Activated CD4-positive, alpha-beta T cell treated with anti-CD3 and anti-CD28 coated beads, Interleukin-2, amount 10 ng/mL, durations not matched to agents 24 days and 14 days (primary cell): Measurements from ENCODE around the gene WIPI1. TPM values are rescaled to one million over a fixed set of nuclear protein-coding genes. Genes with fewer than 3 reads are reported as not detected.

Source experiments
- DNase-seq: peaks from one replicate; pipeline ENCODE4 v3.0.0; 2022
- H3K27ac Mint-ChIP-seq: one replicate; pipeline ENCODE4 v1.8.0; 2022; ENCODE audit warnings: mild to moderate bottlenecking, mixed read lengths
- H3K27me3 Mint-ChIP-seq: one replicate; pipeline ENCODE4 v1.8.0; 2022; ENCODE audit warnings: mixed read lengths
- H3K36me3 Mint-ChIP-seq: one replicate; pipeline ENCODE4 v1.8.0; 2022; ENCODE audit warnings: low read depth, mild to moderate bottlenecking, mixed read lengths
- H3K4me1 Mint-ChIP-seq: one replicate; pipeline ENCODE4 v1.8.0; 2021; ENCODE audit warnings: mixed read lengths
- H3K4me3 Mint-ChIP-seq: one replicate; pipeline ENCODE4 v1.8.0; 2022; ENCODE audit warnings: mild to moderate bottlenecking, moderate library complexity, mixed read lengths
- H3K9me3 Mint-ChIP-seq: one replicate; pipeline ENCODE4 v1.8.0; 2021; ENCODE audit warnings: mixed read lengths
- intact Hi-C: fragments of 100-400 bp; cut with micrococcal nuclease; formaldehyde crosslinking; loops from one replicate; pipeline ENCODE4 v1.15.1; 2023
- total RNA-seq: library from RNA; stranded (reverse); gene quantifications from 2 replicates; pipeline ENCODE4 v1.2.3, GENCODE V29; 2022

The WIPI1 gene
- total RNA-seq, 1 donor from 2014 or later: 9.5 TPM

GRCh38 chr17:68387435-68388218 lies 69.7 kb downstream of the WIPI1 start:
- no peak overlapping the region for H3K4me3 Mint-ChIP-seq
- no peaks in the 10 kb centered on the region for H3K27me3 Mint-ChIP-seq
- H3K36me3 Mint-ChIP-seq: no peaks in the 10 kb centered on the region
- intact Hi-C loops: no loop called here
- DNase-seq: no peak
- H3K27ac Mint-ChIP-seq: no peak overlapping the region
- H3K9me3 Mint-ChIP-seq: no peaks in the 10 kb centered on the region
- peaks cover 24% of the 10 kb centered on the region for H3K4me1 Mint-ChIP-seq

- Mint-ChIP-seq H3K27me3 (no peaks in the 10 kb centered on the region), H3K4me1 (peaks cover 28% of the 10 kb centered on the region), H3K36me3 (no peaks in the 10 kb centered on the region), H3K9me3 (no peaks in the 10 kb centered on the region), H3K27ac (no peak overlapping the region), H3K4me3 (no peak overlapping the region)
- no peak for DNase-seq
- intact Hi-C loops: no loop called here
These were observed 71.6 kb downstream of the WIPI1 start for GRCh38 chr17:68385490-68386215.

GRCh38 chr17:68384941-68385340 lies 72.4 kb downstream of the WIPI1 start:
- no peak for DNase-seq
- intact Hi-C loops: loop anchor here (5.0 kb wide), 1 partner anchor 38 kb away; no protein-coding TSS in a partner anchor
- Mint-ChIP-seq H3K27ac (no peak overlapping the region), H3K4me1 (peaks cover 29% of the 10 kb centered on the region), H3K27me3 (no peaks in the 10 kb centered on the region), H3K4me3 (no peak overlapping the region), H3K36me3 (no peaks in the 10 kb centered on the region), H3K9me3 (no peaks in the 10 kb centered on the region)

GRCh38 chr17:68384471-68384870 lies 72.8 kb downstream of the WIPI1 start:
- no peak overlapping the region for H3K4me3 Mint-ChIP-seq

GRCh38 chr17:68383443-68384321 lies 73.6 kb downstream of the WIPI1 start:
- no peaks in the 10 kb centered on the region for H3K27me3 Mint-ChIP-seq
- H3K27ac Mint-ChIP-seq: peak overlapping the region; percentile 43
- intact Hi-C loops: loop anchor here (5.0 kb wide), 1 partner anchor 36 kb away; no protein-coding TSS in a partner anchor
- peak; percentile 78 for DNase-seq
- H3K36me3 Mint-ChIP-seq: no peaks in the 10 kb centered on the region
- peak overlapping the region; percentile 54 for H3K4me3 Mint-ChIP-seq
- peaks cover 29% of the 10 kb centered on the region for H3K4me1 Mint-ChIP-seq
- no peaks in the 10 kb centered on the region for H3K9me3 Mint-ChIP-seq

More at GRCh38 chr17:68384471-68384870, 72.8 kb downstream of the WIPI1 start:
- no peak overlapping the region for H3K27ac Mint-ChIP-seq
- H3K9me3 Mint-ChIP-seq: no peaks in the 10 kb centered on the region
- H3K4me1 Mint-ChIP-seq: peaks cover 29% of the 10 kb centered on the region
- no peak for DNase-seq
- H3K36me3 Mint-ChIP-seq: no peaks in the 10 kb centered on the region
- intact Hi-C loops: loop anchor here (5.0 kb wide), 1 partner anchor 37 kb away; no protein-coding TSS in a partner anchor
- H3K27me3 Mint-ChIP-seq: no peaks in the 10 kb centered on the region

- no peaks in the 10 kb centered on the region for H3K27me3 Mint-ChIP-seq
- no peak overlapping the region for H3K27ac Mint-ChIP-seq
- H3K4me1 Mint-ChIP-seq: peaks cover 29% of the 10 kb centered on the region
- H3K36me3 Mint-ChIP-seq: no peaks in the 10 kb centered on the region
- H3K9me3 Mint-ChIP-seq: no peaks in the 10 kb centered on the region
- DNase-seq: no peak
- no peak overlapping the region for H3K4me3 Mint-ChIP-seq
- intact Hi-C loops: loop anchor here (5.0 kb wide), 1 partner anchor 36 kb away; no protein-coding TSS in a partner anchor
These were observed 74.2 kb downstream of the WIPI1 start for GRCh38 chr17:68383120-68383442.

GRCh38 chr17:68382582-68383085 lies 74.7 kb downstream of the WIPI1 start:
- H3K36me3 Mint-ChIP-seq: no peaks in the 10 kb centered on the region
- DNase-seq: no peak
- intact Hi-C loops: loop anchor here (5.0 kb wide), 1 partner anchor 35 kb away; no protein-coding TSS in a partner anchor
- H3K4me3 Mint-ChIP-seq: no peak overlapping the region
- H3K27me3 Mint-ChIP-seq: no peaks in the 10 kb centered on the region
- no peak overlapping the region for H3K27ac Mint-ChIP-seq
- peaks cover 27% of the 10 kb centered on the region for H3K4me1 Mint-ChIP-seq
- no peaks in the 10 kb centered on the region for H3K9me3 Mint-ChIP-seq

GRCh38 chr17:68381076-68381900 lies 76.0 kb downstream of the WIPI1 start:
- intact Hi-C loops: loop anchor here (5.0 kb wide), 1 partner anchor 34 kb away; no protein-coding TSS in a partner anchor
- Mint-ChIP-seq H3K36me3 (no peaks in the 10 kb centered on the region), H3K27ac (no peak overlapping the region), H3K27me3 (no peaks in the 10 kb centered on the region), H3K9me3 (no peaks in the 10 kb centered on the region), H3K4me1 (peaks cover 25% of the 10 kb centered on the region), H3K4me3 (no peak overlapping the region)
- no peak for DNase-seq

GRCh38 chr17:68379692-68380677 lies 77.3 kb downstream of the WIPI1 start:
- no peak overlapping the region for H3K27ac Mint-ChIP-seq
- peaks cover 24% of the 10 kb centered on the region for H3K4me1 Mint-ChIP-seq
- intact Hi-C loops: loop anchor here (5.0 kb wide), 1 partner anchor 33 kb away; no protein-coding TSS in a partner anchor
- DNase-seq: no peak
- no peak overlapping the region for H3K4me3 Mint-ChIP-seq
- H3K27me3 Mint-ChIP-seq: no peaks in the 10 kb centered on the region
- H3K36me3 Mint-ChIP-seq: no peaks in the 10 kb centered on the region
- H3K9me3 Mint-ChIP-seq: no peaks in the 10 kb centered on the region

- DNase-seq: no peak
- Mint-ChIP-seq H3K4me1 (peaks cover 17% of the 10 kb centered on the region), H3K27me3 (no peaks in the 10 kb centered on the region), H3K4me3 (no peak overlapping the region), H3K27ac (no peak overlapping the region), H3K36me3 (no peaks in the 10 kb centered on the region), H3K9me3 (no peaks in the 10 kb centered on the region)
- intact Hi-C loops: no loop called here
These were observed 78.2 kb downstream of the WIPI1 start for GRCh38 chr17:68379177-68379510.

GRCh38 chr17:68378268-68379176 lies 78.8 kb downstream of the WIPI1 start:
- Mint-ChIP-seq H3K9me3 (no peaks in the 10 kb centered on the region), H3K4me3 (no peak overlapping the region), H3K27ac (no peak overlapping the region), H3K36me3 (no peaks in the 10 kb centered on the region), H3K4me1 (peaks cover 11% of the 10 kb centered on the region), H3K27me3 (no peaks in the 10 kb centered on the region)
- no peak for DNase-seq
- intact Hi-C loops: no loop called here
